ENCODE data around the gene ZNF444.
"Not testable (repeated sequence)": the region's sequence is repeated elsewhere in the genome, so short reads cannot be mapped to it uniquely, and the experiment has no call there.

ZNF444 gene

GRCh38 chr19:56140583-56141416 is at the start of gene ZNF444:
Gene ZNF444 (plus strand): TSS chr19:56141287. CDS start chr19:56146912, 5,625 bp downstream.
- DNase-seq = peak; percentile 100

DNA sequence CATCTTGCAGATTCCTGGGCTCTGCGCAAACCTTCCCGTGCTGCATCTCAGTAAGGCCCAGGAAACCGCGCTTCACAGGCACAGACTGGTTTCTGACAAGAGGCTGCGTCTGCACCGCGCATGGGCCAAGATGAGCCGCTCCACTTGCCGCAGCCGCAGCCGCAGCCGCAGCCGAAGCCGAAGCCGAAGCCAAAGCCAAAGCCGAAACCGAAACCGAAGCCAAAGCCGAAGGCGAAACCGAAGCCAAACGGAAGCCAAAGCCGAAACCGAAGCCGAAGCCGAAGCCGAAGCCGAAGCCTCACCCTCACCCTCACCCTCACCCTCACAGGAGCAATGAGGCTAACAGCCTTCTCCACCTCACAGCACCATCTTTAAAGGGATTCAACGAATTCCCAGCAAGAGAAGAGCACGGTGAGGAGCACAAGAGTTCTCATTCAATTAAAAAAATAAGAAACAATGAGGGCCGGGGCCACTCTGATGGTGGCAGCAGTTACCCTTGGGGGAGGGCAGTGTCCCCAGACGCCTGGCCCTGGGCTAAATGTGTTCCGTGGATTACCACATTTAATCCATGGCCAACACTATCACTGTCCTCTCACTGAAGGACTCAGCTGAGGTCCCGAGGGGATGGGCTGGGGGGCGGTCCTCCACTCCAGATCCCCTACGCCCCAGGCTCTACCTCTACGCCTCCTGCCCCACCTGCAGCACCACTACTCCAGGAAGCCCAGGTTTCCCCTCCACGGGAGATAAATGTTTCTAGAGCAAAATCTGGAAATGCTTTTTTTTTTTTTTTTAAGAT is 49.1 kb upstream of the ZNF444 start:
- DNase-seq = no peak

DNA sequence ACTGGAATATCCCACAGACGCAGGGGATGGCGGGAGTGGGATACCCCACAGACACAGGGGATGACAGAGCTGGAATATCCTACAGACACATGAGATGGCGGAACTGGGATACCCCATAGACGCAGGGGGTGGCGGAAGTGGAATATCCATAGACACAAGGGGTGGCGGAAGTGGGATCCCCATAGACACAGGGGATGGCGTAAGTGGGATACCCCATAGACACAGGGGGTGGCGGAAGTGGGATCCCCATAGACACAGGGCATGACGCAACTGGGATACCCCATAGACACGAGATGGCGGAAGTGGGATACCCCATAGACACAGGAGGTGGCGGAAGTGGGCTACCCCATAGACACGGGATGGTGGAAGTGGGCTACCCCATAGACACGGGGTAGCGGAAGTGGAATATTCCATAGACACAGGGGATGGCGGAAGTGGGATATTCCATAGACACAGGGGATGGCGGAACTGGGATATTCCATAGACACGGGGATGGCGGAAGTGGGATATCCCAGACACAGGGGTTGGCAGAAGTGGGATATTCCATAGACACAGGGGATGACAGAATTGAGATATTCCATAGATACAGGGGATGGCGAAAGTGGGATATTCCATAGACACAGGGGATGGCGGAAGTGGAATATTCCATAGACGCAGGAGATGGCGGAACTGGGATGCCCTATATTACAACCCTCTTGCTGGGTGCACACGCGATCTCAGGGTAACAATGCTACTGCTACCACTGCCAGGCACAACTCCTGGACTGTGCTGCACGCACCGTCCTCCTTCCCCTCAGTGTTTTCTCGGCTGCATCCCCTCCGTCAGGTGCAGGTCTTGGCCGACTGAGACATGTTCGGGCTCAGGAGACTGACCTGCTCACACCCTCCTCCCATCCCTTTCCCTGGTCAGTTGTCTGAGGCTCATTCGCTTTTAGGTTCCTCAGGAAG is 48.1 kb upstream of the ZNF444 start:
- no peak for DNase-seq

- DNase-seq = no peak
Measured at GRCh38 chr19:56094449-56094848, 46.6 kb upstream of the ZNF444 start.

DNA sequence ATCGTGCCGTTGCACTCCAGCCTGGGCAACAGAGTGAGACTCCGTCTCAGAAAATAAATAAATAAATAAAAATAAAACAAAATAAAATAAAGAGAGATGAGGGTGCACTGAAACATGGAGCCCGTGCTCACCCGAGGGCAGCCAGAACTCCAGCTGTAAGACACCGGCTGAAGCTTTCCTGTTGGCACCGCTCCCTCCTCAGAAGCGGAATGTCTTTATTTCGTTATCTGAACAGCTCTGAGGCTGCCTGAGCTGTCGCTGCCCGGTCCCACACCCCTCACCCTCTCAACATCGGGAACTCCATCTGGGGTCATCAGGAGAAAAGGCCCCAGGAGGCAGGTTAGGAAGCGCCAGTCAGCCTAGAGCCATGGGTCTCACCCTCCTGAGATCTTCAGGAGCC is 44.4 kb upstream of the ZNF444 start:
- no peak for DNase-seq

DNA sequence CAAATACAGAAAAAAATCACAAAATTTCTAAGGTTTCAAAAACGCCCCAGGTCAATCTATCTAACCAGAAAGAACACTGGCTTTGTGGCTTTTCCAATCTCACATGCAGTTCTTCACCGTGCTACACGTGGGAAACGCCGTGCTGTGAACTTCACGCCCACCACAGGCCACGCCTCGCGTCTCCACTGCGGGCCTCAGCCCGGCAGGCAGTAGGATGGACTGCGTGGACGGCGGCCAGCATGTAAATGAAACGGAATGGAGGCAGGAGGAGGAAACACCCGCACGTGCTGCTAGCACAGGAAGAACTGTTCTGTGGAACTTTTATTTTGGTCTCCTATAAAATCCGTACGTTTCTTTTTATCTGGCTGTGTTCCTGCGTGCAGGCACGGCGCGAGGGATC is 43.8 kb upstream of the ZNF444 start:
- no peak for DNase-seq

- DNase-seq = no peak
Measured at GRCh38 chr19:56097776-56098175, 43.3 kb upstream of the ZNF444 start.

DNA sequence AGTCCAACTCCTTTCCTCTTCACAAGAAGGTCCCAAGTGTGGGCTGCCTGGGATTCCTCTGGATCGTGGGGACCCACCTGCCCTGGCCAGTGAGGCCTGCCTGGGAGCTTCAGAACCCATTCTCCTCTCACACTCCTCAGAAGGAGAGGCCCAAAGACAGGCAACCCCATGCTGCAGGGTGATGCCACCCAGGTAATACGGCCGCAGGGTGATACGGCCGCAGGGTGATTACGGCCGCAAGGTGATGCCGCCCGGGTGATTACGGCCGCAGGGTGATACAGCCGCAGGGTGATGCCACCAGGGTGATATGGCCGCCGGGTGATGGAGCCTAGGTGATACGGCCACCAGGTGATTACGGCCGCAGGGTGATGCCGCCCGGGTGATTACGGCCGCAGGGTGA is 42.9 kb upstream of the ZNF444 start:
- not testable (repeated sequence) for DNase-seq

DNA sequence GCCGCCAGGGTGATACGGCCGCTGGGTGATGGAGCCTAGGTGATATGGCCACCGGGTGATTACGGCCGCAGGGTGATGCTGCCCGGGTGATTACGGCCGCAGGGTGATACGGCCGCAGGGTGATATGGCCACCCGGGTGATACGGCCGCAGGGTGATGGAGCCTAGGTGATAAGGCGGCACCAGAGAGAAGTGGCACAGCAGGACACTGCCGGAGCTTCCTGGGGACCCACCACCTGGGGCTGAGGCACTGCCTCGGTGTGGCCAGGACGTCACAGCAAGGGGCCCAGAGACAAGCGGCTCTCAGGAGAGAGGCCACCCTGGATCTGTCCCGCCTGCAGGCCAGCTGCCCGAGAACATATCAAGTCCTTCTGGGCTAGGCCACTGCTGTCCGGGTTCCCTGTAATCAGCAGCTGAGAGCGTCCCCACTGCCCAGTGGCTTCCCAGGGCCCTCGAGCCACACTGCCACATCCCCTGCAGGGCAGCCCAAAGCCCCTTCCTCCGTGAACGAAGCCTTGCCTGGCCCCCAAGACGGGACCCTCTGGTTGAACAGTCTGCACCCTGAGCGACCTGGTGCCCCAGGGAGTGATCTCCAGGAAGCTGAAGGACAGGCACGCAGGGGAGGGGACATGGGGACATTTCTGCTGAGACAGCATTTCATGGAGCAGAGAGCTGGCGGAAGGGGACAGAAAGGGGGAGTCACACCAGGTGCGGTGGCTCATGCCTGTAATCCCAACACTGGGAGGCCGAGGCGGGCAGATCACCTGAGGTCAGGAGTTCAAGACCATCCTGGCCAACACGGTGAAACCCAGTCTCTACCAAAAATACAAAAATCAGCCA is 42.1 kb upstream of the ZNF444 start:
- no peak for DNase-seq

- no peak for DNase-seq
Measured at GRCh38 chr19:56099638-56100539, 41.2 kb upstream of the ZNF444 start.

DNA sequence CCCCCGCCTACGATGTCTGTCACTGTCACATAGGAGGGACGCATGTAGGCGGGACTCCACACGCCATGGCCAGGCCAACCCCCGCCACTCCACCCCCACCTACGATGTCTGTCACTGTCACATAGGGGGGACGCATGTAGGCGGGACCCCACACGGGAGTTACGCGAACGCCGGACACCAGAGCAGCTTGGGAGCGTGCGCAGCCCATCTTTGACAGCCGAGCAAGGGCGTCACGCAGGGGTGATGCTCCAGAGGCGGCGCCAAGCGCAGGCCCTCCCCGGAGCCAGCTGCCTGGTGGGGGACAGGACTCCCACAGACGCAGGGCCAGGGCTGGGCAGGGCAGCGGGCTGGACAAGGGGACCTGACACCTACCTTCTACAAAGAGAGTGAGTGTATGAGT is 40.0 kb upstream of the ZNF444 start:
- no peak for DNase-seq

DNA sequence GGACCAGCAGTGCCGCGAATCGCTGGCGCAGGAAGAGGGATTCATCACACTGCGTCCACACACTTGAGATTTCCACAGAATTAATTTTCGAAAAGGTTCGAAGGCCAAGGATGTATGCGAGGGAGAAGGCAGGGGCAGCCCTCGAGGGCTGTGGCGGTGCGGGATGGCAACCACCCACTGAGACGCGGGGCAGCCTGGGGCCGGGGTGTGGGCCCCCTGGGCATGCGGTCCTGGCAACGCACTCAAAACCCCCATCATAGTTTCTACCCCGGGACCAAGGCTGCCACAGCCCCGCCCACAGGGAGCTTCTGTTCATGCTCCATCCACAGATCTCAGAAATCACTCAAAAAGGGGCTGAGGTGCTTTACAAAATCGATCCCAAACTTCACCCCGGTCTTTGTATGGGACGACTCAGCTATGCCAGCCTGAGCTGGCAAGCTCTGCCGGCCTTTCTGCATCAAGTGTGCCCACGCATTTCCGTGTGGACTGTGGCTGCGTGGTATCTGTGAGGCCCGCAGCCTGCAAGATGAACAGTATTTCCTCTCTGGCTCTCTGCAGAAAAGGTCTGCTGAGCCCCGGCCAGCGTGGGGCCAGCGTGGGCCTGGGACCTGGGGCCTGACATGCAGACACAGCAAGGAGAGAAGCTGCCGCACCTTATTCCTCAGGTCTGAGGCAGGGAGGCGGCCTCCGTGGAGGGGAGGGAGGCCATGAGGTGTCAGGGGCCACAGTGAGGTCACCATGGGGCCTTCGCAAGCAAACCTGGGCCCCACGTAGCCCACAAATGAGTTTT is 39.1 kb upstream of the ZNF444 start:
- DNase-seq = no peak

DNA sequence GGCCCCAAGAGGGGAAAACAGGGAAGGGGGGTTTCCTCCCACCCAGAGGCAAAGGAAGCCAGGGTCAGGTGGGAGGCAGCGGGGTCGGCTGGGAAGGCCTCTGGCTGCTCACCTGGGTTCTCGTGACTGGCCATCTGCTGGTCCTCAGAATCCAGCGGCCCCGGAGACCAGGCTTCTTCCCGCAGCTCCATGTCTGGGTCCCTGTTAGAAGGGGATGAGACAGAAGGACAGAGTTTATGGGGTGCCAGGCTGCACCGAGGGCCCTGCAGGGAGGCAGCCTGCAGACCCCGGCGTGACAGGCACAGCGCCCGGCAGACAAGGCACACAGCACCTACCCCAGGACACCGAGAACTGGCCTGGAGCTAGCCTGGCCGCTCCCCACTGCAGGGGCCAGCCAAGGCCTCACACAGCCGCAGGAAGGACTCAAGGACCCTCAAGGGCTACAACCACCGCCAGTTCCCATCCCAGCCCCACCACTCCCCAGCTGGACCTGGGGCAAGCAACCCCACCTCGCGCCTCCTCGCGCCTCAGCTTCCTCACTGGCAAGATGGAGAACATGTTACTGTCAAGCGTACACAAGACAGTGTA is 38.0 kb upstream of the ZNF444 start:
- DNase-seq = no peak

- DNase-seq = no peak
Measured at GRCh38 chr19:56104423-56104822, 36.7 kb upstream of the ZNF444 start.

- DNase-seq = no peak
Measured at GRCh38 chr19:56105090-56105701, 35.9 kb upstream of the ZNF444 start.

GRCh38 chr19:56105831-56106396 is 35.2 kb upstream of the ZNF444 start:
- DNase-seq = not testable (repeated sequence)

DNA sequence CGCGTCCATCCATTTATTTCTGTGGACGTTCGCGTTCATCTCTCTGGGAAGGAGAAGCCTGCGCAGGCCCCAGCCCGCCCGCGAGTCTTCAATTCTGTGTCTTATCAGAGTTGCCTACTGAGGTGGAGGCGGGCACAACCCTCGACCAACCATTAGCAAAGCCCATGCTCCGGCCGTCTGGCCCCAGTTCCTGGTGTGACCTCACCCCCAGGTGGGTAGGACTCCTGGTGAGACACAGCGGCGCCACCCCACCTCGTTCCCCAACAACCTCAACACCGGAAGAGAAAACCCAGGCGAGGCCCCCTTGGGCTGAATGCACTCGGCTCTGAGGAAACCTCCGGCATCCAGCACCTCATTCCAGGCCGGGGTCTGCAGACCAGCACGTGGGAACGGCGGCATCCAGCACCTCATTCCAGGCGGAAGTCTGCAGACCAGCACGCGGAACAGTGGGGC is 34.7 kb upstream of the ZNF444 start:
- DNase-seq = no peak

DNA sequence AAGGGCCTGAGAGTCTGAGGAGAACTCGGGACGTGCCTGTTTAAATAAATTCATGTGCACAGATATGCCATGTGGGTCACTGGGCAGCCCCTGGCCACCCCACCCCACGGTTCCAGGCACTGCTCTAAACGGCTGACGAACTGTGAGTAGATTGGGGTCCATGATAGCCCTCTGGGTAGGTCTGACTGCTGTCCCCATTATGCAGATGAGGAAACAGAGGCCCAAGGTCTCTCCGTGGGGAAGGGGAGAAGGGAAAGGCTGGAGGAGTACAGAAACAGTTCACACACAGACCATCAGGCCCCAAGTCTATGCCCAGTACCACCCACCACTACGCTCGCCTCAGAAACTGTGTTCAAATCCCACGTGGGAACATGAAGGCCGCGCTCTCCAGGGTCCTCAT is 34.1 kb upstream of the ZNF444 start:
- no peak for DNase-seq
